Large intestine (tissue), 3 donors: ENCODE results near the gene SPINK1. TPM values are rescaled to one million over a fixed set of nuclear protein-coding genes. Genes with fewer than 3 reads are reported as not detected.
"Not testable (repeated sequence)": the region's sequence is repeated elsewhere in the genome, so short reads cannot be mapped to it uniquely, and the experiment has no call there.

Experiments
- DNase-seq, 2 donors: peaks; one replicate each; pipeline versions ENCODE4 v3.0.0 to v3.0.0-alpha.2; 2013
- H3K27ac ChIP-seq: one replicate; pipeline ENCODE4 v1.5.1; 2013; ENCODE audit warnings: low read length
- H3K27me3 ChIP-seq: 2 replicates; pipeline ENCODE4 v1.6.1; 2013; ENCODE audit warnings: low read length; ENCODE audit not compliant: control insufficient read depth, insufficient read depth
- H3K36me3 ChIP-seq: 2 replicates; pipeline ENCODE4 v1.6.1; 2013; ENCODE audit warnings: low read length; ENCODE audit not compliant: control insufficient read depth, insufficient read depth
- H3K4me1 ChIP-seq: one replicate; pipeline ENCODE4 v1.6.1; 2013; ENCODE audit warnings: low read length; ENCODE audit not compliant: control insufficient read depth, insufficient read depth
- H3K4me3 ChIP-seq: one replicate; pipeline ENCODE4 v1.5.1; 2013; ENCODE audit warnings: low read length
- H3K9me3 ChIP-seq: one replicate; pipeline ENCODE4 v1.6.1; 2013; ENCODE audit warnings: mild to moderate bottlenecking, low read depth, low read length, moderate library complexity; ENCODE audit not compliant: control insufficient read depth
- WGBS: methylation state at CpG from one replicate; pipeline ENCODE4 v1.1.5; 2013; ENCODE audit warnings: low lambda C conversion rate; ENCODE audit not compliant: insufficient coverage; 5-methylcytosine and 5-hydroxymethylcytosine counted together
- polyA plus RNA-seq: library from polyadenylated mRNA; unstranded; fragments of 120-200 nt; gene quantifications from one replicate; pipeline ENCODE4 v1.2.1, GENCODE V29; 2013

Gene SPINK1
- polyA plus RNA-seq, 1 donor: 259 TPM

DNA sequence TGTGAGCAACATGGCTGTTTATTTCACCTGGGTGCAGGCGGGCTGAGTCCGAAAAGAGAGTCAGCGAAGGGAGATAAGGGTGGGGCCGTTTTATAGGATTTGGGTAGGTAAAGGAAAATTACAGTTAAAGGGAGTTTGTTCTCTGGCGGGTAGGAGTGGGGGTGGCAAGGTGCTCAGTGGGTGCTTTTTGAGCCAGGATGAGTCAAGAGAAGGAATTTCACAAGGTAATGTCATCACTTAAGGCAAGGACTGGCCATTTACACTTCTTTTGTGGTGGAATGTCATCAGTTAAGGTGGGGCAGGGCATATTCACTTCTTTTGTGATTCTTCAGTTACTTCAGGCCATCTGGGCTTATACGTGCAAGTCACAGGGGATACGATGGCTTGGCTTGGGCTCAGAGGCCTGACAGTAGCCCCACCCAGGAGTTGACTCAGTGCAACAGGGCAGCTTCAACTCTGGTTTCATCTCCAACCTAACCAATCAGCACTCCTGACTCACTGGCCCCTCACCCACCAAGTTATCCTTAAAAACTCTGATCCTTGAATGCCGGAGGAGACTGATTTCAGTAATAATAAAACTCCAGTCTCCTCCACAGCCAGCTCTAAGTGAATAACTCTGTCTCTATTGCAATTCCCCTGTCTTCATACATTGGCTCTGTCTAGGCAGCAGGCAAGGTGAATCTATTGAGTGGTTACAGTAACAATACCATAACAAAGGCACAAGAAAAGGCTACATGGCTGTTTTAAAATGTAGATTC is 42.8 kb upstream of the SPINK1 start:
- not testable (repeated sequence) for H3K36me3 ChIP-seq, H3K4me3 ChIP-seq, H3K9me3 ChIP-seq, H3K27ac ChIP-seq, H3K27me3 ChIP-seq, DNase-seq, H3K4me1 ChIP-seq
- no CpG with 5 or more reads among the region's 8 CpGs for WGBS

DNA sequence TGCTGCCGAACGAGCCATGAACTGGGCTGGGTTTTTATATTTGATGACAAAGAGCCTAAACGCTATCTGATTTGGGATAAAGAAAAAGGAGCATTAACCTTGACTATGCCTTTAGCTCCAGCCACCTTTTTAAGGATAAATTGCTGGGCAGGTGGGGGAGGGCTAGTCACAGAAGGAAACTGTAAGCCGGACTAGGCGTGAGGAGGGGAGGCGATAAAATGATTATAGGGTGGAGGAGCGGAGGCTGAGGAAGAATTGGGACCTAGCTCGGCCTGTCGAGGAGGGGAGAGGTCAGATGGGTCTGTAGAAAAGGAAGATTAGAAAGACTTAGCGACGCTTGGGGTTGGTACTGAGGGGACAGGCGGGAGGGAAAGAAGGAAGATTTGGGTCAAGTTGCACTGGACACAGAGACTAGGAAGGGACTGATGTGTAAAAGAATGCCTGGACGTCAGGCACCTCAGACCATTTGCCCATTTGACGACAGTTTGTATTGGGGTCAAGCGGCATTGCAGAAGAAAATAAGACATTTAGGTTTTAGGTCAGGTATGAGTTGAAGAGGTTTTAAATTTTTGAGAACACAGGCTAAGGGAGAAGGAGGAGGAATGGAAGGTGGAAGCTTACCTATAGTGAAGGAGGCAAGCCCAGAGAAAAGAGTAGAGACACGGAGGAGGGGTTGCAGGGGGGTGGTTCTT is 41.4 kb upstream of the SPINK1 start:
- H3K27ac ChIP-seq, DNase-seq, H3K9me3 ChIP-seq, H3K4me1 ChIP-seq, H3K36me3 ChIP-seq, H3K4me3 ChIP-seq, H3K27me3 ChIP-seq: not testable (repeated sequence)
- WGBS: 95% methylated on average over 3 of the region's 16 CpGs

DNA sequence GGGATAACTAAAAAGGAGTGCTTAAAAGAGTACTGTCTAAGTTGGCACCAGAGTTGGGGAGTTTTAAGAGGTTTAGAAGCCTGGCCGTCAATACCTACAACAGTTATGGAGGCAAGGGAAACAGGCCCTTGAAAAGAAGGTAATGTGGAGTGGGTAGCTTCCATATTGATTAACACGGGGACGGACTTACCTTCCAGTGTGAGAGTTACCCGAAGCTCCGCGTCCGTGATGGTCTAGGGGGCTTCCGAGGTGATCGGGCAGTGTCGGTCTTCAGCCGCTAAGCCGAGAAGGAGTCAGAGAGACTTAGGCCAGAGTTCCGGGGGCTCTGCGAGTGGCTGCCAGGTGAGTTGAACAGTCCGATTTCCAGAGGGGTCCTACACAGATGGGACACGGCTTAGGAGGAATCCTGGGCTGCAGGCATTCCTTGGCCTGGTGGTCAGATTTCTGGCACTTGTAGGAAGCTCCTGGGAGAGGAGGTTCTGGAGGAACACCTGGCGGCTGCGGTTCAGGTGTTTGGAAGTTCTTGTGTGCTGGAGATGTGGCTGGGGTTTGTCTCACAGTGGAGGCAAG is 40.6 kb upstream of the SPINK1 start:
- not testable (repeated sequence) for H3K27ac ChIP-seq, H3K9me3 ChIP-seq, H3K27me3 ChIP-seq, H3K4me1 ChIP-seq, H3K36me3 ChIP-seq, H3K4me3 ChIP-seq, DNase-seq
- WGBS: no CpG with 5 or more reads among the region's 18 CpGs

DNA sequence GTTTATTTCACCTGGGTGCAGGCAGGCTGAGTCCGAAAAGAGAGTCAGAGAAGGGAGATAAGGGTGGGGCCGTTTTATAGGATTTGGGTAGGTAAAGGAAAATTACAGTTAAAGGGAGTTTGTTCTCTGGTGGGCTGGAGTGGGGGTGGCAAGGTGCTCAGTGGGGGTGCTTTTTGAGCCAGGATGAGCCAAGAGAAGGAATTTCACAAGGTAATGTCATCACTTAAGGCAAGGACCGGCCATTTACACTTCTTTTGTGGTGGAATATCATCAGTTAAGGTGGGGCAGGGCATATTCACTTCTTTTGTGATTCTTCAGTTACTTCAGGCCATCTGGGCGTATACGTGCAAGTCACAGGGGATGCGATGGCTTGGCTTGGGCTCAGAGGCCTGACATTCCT is 38.4 kb upstream of the SPINK1 start:
- not testable (repeated sequence) for H3K36me3 ChIP-seq, H3K4me3 ChIP-seq, H3K9me3 ChIP-seq, DNase-seq, H3K4me1 ChIP-seq, H3K27ac ChIP-seq, H3K27me3 ChIP-seq
- WGBS: no CpG with 5 or more reads among the region's 6 CpGs

DNA sequence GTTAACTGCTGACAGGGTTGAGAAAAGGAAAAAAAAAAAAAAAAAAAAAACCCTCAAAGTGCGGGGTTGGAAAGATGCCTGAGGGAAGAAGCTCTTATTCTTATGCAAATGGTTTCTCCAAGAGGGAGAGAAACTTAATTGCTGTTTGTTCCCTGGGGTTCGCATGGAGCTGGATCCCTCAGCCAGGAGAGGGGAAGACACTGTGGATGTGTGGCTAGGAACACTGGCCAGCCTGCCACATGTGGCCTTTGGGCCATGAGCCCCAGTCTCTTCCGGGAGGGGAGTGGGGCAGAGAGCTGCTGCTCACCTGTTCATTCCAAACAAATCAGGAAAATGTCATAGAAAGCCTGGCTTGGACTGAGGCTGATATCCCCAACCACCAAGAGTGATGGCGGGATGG is 37.6 kb upstream of the SPINK1 start:
- Histone ChIP-seq H3K9me3 (no peaks in the 10 kb centered on the region), H3K27ac (no peak overlapping the region), H3K4me3 (no peak overlapping the region), H3K27me3 (no peaks in the 10 kb centered on the region), H3K36me3 (no peaks in the 10 kb centered on the region), H3K4me1 (no peaks in the 10 kb centered on the region)
- no CpG with 5 or more reads among the region's 4 CpGs for WGBS
- no peak for DNase-seq

DNA sequence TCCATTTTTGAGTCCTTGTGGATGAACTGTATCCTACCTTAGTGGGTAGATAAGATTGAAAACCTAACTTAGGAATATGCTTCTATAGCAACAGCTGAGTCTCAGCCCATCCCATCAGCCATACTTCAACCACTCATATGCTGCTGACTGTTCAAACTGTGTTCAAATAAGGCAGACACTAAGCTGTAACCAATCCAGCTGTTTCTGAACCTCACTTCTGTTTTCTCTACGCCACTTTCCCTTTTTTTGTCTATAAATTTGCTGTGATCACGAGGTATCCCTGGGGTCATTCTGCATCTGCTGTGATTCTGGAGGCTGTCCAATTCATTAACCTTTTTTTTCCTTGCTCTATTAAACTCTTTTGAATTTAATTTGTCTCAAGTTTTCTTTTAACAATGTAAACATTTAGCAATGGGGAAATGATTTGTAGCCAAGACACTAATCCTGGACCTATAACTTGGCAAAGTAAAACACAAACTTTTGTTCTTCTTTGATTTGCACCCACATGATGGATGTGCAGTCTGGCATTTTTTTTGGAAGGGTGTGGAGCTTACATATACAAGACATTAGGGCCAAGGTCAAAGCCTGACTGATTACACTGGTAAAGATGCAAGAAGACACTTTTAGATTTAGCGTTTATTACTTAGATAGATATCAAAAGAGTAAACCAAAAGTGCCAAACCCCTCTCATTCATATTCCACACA is 32.1 kb upstream of the SPINK1 start:
- Histone ChIP-seq H3K4me1 (no peaks in the 10 kb centered on the region), H3K4me3 (no peak overlapping the region), H3K36me3 (no peaks in the 10 kb centered on the region), H3K27ac (no peak overlapping the region), H3K27me3 (no peaks in the 10 kb centered on the region), H3K9me3 (no peaks in the 10 kb centered on the region)
- no peak for DNase-seq
- 63% methylated on average over 2 of the region's 3 CpGs for WGBS

DNA sequence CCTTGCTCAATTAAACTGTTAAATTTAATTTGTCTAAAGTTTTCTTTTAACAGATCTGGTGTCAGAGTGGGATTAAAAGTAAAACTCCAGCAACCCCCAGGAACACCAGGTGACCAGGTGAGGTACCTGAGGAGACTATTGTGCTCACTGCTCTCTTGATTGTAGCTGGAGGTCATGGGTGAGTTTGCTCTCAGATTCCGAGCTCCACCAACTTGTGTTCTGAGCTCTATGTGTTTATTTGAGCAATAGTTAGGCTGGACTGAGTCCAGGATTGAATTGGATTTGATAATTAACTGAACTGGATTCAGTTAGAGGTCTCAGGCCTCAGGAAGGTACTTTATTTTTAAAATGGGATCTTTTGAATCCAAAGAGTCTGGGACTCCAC is 29.2 kb upstream of the SPINK1 start:
- Histone ChIP-seq H3K27me3 (no peaks in the 10 kb centered on the region), H3K4me1 (no peaks in the 10 kb centered on the region), H3K27ac (no peak overlapping the region), H3K9me3 (no peaks in the 10 kb centered on the region), H3K4me3 (no peak overlapping the region), H3K36me3 (no peaks in the 10 kb centered on the region)
- DNase-seq: no peak
- WGBS: no CpG with 5 or more reads among the region's 1 CpG

DNA sequence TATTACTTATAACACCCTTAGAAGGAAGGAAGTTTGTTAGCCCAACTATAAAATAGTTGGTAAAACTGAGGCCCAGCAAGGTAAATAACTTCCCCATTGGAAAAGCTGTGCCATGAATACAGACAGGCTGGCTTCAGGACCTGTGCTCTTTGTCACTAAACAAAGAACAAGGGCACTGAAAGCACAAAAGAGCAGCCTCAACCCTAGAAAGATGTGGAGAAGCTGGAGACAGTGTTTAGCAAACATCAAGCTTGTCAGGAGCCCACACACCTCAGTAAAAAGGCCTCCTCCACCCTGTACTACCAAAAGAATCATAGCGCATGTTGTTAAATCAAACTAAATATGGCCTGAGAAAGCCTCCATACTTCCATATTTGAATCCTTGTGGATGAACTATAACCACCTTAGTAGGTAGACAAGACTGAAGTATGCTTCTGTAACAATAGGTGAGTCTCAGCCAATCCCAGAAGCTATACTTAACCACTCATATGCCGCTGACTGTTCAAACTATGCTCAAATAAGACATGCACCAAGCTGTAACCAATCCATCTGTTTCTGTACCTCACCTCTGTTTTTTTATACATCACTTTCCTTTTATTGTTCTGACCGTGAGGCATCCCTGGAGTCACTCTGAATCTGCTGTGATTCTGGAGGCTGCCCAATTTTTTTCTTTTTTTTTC is 28.6 kb upstream of the SPINK1 start:
- no peaks in the 10 kb centered on the region for H3K4me1 ChIP-seq
- H3K36me3 ChIP-seq: no peaks in the 10 kb centered on the region
- DNase-seq: no peak
- 100% methylated on average over 1 of the region's 3 CpGs for WGBS
- H3K9me3 ChIP-seq: no peaks in the 10 kb centered on the region
- no peak overlapping the region for H3K27ac ChIP-seq
- no peaks in the 10 kb centered on the region for H3K27me3 ChIP-seq
- no peak overlapping the region for H3K4me3 ChIP-seq

DNA sequence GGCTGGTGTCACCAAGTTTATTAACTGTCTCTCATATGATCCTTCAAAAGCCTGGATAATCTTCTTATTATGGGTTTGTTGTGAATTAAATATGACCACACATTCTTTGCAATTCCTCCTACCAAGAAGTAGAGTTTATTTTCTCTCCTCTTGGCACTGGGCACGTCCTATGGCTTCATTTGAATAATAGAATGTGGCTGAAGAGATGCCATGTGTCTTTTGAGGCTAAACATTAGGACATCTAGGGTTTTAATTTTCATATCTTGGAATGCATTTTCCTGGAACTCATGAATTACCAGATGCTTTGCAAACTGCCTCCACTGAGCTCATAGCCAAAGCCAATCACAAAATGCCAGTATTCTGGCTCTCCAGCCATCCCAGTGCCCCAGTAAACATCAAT is 27.1 kb upstream of the SPINK1 start:
- Histone ChIP-seq H3K4me3 (no peak overlapping the region), H3K36me3 (no peaks in the 10 kb centered on the region)

More for the DNA sequence above, 27.1 kb upstream of the SPINK1 start:
- no peak for DNase-seq
- H3K27ac ChIP-seq: no peak overlapping the region
- no peaks in the 10 kb centered on the region for H3K9me3 ChIP-seq
- WGBS: no CpG with 5 or more reads among the region's 1 CpG
- H3K4me1 ChIP-seq: no peaks in the 10 kb centered on the region
- no peaks in the 10 kb centered on the region for H3K27me3 ChIP-seq
